AG10803 (cell line): Measurements from ENCODE around the gene NECAB3.

Source experiments
- DNase-seq: peaks from one replicate; pipeline ENCODE4 v3.0.0; 2010; ENCODE audit warnings: low read depth
- H3K4me3 ChIP-seq: 2 replicates; pipeline ENCODE4 v1.5.1; 2011; ENCODE audit warnings: mild to moderate bottlenecking, low read length, control low read depth
- CTCF ChIP-seq: conservative IDR thresholded peaks from 2 replicates; pipeline ENCODE4 v1.5.1; 2011; ENCODE audit warnings: mild to moderate bottlenecking, low read length, control low read depth, inconsistent platforms

Gene NECAB3

GRCh38 chr20:33711446-33711738 is 37.2 kb upstream of the NECAB3 start:
- DNase-seq: no peak
- TF ChIP-seq CTCF: no peak
- no peak overlapping the region for H3K4me3 ChIP-seq

GRCh38 chr20:33710681-33711445 is 36.6 kb upstream of the NECAB3 start:
- no peak overlapping the region for H3K4me3 ChIP-seq
- DNase-seq: no peak
- no peak for TF ChIP-seq CTCF

- no peak for DNase-seq
- H3K4me3 ChIP-seq: no peak overlapping the region
- TF ChIP-seq CTCF: no peak
These were observed 35.8 kb upstream of the NECAB3 start for GRCh38 chr20:33709905-33710541.

- no peak overlapping the region for H3K4me3 ChIP-seq
- no peak for TF ChIP-seq CTCF
- DNase-seq: no peak
These were observed 35.2 kb upstream of the NECAB3 start for GRCh38 chr20:33709398-33709797.

- no peak for TF ChIP-seq CTCF
- no peak for DNase-seq
- no peak overlapping the region for H3K4me3 ChIP-seq
These were observed 33.4 kb upstream of the NECAB3 start for GRCh38 chr20:33707668-33708067.

GRCh38 chr20:33704197-33704924 is 30.1 kb upstream of the NECAB3 start:
- TF ChIP-seq CTCF: no peak

More at GRCh38 chr20:33704197-33704924, 30.1 kb upstream of the NECAB3 start:
- no peak overlapping the region for H3K4me3 ChIP-seq
- no peak for DNase-seq
